Stimulated activated CD4-positive, alpha-beta T cell treated with anti-CD3 and anti-CD28 coated beads, TNF-alpha, amount 100 ng/mL, for 4 hours (primary cell): Measurements from ENCODE around the gene ING5.

ENCODE experiments used
- DNase-seq, 3 experiments: peaks; one replicate each; pipeline ENCODE4 v3.0.0-alpha.2; 2020; ENCODE audit warnings: low read depth in 3 of 3

ING5 gene

GRCh38 chr2:241776336-241777169 lies 74.7 kb downstream of the ING5 start, which contains the start of gene GAL3ST2:
Gene GAL3ST2, plus strand, starts transcription at chr2:241776822. Its CDS starts 134 bp downstream, at chr2:241776956.
- DNase-seq, result no peak

- no peak for DNase-seq
These were observed 75.4 kb downstream of the ING5 start for GRCh38 chr2:241777170-241777685.

DNA sequence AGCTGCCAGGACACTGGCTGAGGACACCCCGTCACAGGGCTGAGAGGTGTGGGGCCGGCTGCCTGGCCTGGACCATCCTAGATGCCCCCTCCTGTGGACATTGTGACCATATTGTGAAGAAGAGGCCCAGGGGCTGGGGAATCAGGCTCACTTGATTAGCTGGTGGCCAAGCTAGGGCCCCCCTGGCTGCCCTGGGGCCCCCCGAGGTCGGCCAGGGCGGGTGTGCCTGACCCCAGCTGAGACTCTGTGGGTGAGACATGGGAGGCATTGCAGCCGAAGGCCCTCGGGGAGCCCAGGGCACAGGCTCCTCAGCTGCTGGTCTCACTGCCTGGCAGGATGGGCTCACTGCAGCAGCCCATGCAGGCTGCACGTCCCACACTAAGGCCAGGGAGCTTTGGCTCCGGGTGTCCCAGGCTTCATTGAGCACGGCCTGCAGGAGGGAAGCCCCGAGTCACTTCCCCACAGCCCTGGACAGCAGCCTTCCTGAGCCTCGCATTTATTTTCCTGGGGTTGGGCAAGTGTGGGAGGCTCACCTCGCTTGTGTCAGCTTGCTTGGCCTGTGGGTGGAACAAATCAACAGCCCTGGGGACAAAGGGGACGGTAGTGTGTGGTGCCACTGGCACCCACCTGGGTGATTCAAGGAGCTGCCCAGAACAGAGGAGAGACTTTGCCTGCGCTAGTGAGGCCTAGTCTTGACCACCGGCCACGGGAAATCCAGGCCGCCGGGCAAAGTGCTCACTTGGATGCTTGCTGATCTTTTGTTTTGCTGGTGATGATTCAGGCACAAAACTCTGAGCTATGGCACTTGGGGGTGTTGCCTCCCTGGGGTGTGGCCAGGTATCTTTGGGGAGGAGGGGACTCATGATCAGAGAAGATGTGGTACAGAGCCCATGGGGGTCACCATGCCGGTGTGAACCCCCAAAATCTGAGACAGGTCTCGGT lies 76.1 kb downstream of the ING5 start:
- no peak for DNase-seq
